ENCODE data around the gene OR2W3. TPM values are rescaled to one million over a fixed set of nuclear protein-coding genes. Genes with fewer than 3 reads are reported as not detected.

Gene OR2W3
- not detected in 5 replicates for total RNA-seq (2022; extraction: Qiagen RNA extraction)

DNA sequence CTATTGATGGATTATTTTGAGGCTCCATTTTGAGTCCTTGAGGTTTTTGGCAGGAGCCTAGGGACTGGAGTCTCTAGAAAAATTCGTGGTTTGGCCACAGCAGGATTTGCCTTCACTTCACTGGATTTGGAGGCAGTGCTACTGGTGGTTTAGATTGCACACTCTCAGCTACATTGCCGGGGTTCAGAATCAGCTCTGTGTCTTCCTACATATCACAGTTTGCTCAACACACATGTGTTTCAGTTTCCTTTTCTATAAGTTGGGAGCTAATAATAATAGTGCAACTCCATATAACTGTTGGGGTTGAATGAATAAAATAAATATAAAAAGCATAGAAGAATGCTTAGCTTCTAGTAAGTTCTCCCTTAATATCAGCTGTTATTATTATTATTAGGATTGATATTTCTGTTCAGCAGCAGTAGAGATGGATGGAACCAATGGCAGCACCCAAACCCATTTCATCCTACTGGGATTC, at the start of gene OR2W3:
TSS of gene OR2W3 (plus strand) at position 425 of the 475 bp plus-strand sequence. CDS start at position 425, 0 bp downstream.

DNA sequence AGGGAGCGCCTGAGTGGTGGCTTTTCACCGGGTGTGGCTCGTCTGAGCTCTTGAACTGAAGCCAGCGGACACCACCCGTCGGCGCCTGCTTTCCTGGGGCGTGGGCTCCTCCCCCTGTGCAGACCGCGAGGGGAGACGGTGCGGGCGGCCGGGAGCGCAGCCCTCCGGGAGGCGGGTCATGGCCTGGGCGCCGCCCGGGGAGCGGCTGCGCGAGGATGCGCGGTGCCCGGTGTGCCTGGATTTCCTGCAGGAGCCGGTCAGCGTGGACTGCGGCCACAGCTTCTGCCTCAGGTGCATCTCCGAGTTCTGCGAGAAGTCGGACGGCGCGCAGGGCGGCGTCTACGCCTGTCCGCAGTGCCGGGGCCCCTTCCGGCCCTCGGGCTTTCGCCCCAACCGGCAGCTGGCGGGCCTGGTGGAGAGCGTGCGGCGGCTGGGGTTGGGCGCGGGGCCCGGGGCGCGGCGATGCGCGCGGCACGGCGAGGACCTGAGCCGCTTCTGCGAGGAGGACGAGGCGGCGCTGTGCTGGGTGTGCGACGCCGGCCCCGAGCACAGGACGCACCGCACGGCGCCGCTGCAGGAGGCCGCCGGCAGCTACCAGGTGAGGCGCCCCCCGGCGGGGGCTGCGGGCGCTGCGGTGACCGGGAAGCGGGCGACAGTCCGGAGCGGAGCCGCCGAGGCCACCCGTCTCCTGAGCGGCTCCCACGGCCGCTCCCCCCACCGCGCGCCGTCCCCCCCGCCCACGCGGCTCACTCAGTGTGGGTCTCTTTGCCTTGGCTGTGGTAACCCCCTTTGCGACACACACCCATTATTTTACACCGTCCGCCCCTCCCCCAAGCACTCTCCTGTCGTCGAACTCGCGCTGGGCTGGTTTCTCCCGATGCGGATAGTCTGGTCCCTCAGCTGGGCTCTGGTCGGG, 38.1 kb upstream of the OR2W3 start, which contains the start of gene TRIM58:
TSS of gene TRIM58 (plus strand) at position 119 of the 916 bp plus-strand sequence. CDS start at position 179, 60 bp downstream.

DNA sequence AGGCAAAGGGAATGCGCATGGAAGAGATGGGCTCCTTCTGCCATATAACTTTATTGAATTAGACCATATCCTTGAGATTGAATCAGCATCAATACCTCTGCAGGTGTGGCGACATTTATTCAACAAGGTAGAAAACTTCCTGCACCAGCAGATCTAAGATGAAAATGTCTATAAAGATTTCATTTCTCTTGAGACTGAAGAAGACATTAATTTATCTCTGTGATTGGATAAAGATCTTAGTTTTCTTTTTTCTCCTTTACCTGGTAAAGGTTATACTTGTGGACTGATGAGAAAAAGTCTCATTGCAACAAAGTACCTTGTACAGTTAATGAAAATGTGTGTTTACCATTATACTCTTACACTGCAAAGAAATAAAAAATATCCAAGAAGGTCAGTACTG, 24.6 kb downstream of the OR2W3 start, which contains the start of gene OR2T8:
TSS of gene OR2T8 (plus strand) at position 301 of the 400 bp plus-strand sequence. CDS start 766 bp downstream, outside the sequence.

DNA sequence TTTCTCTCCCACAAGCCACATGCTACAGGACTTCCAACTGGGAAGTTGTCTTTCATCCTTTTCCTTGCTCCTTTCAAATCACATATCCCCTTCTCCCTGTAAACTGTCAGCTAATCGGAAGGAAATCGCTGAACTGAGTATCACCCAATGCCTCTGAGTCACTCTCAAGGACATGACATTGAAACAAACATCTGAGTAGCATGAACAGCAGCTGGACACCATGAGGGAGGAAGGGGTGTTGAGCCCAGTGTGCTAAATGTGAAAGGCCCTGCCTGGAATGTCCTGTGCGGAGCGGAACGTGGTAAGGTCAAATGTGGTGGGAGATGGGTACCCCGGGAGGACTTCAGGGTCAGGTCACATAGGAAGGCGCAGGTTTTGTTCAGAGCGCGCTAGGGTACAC, 29.5 kb downstream of the OR2W3 start, which contains the start of gene OR2AJ1:
TSS of gene OR2AJ1 (plus strand) at position 22 of the 400 bp plus-strand sequence. CDS start 8,880 bp downstream, outside the sequence.

Other genes starting within 250 kb of the OR2W3 start
- not detected in 5 replicates for gene OR13G1, start 215.8 kb upstream of the OR2W3 start, total RNA-seq (2022; extraction: Qiagen RNA extraction)
- gene OR6F1, start 178.9 kb upstream of the OR2W3 start, total RNA-seq (2022; extraction: Qiagen RNA extraction) = not detected in 5 replicates
- gene OR14K1, start 157.0 kb upstream of the OR2W3 start, total RNA-seq (2022; extraction: Qiagen RNA extraction) = not detected in 5 replicates
- not detected in 5 replicates for gene OR14A2, start 147.4 kb upstream of the OR2W3 start, total RNA-seq (2022; extraction: Qiagen RNA extraction)
- not detected in 5 replicates for gene OR1C1, start 135.0 kb upstream of the OR2W3 start, total RNA-seq (2022; extraction: Qiagen RNA extraction)
- gene OR14A16, start 71.5 kb upstream of the OR2W3 start, total RNA-seq (2022; extraction: Qiagen RNA extraction) = not detected in 5 replicates
- gene OR11L1, start 53.7 kb upstream of the OR2W3 start, total RNA-seq (2022; extraction: Qiagen RNA extraction) = not detected in 5 replicates
- gene TRIM58, start 38.4 kb upstream of the OR2W3 start, total RNA-seq (2022; extraction: Qiagen RNA extraction) = not detected in 5 replicates
- not detected in 5 replicates for gene OR2T8, start 24.7 kb downstream of the OR2W3 start, total RNA-seq (2022; extraction: Qiagen RNA extraction)
- not detected in 5 replicates for gene OR2AJ1, start 29.3 kb downstream of the OR2W3 start, total RNA-seq (2022; extraction: Qiagen RNA extraction)
- not detected in 5 replicates for gene OR2L8, start 53.3 kb downstream of the OR2W3 start, total RNA-seq (2022; extraction: Qiagen RNA extraction)
- gene OR2AK2, start 69.6 kb downstream of the OR2W3 start, total RNA-seq (2022; extraction: Qiagen RNA extraction) = not detected in 5 replicates
- not detected in 5 replicates for gene OR2L5, start 118.1 kb downstream of the OR2W3 start, total RNA-seq (2022; extraction: Qiagen RNA extraction)
- gene OR2L2, start 134.5 kb downstream of the OR2W3 start, total RNA-seq (2022; extraction: Qiagen RNA extraction) = not detected in 5 replicates
- gene OR2L3, start 151.2 kb downstream of the OR2W3 start, total RNA-seq (2022; extraction: Qiagen RNA extraction) = not detected in 5 replicates
- gene OR2L13, start 199.6 kb downstream of the OR2W3 start, total RNA-seq (2022; extraction: Qiagen RNA extraction) = not detected in 5 replicates
- not detected in 5 replicates for gene OR2M5, start 249.6 kb downstream of the OR2W3 start, total RNA-seq (2022; extraction: Qiagen RNA extraction)

Data from A549 treated with Mapracorat at 1 μM for 4 hours (cell line).